ENCODE data around the gene BRCA1. TPM values are rescaled to one million over a fixed set of nuclear protein-coding genes. Genes with fewer than 3 reads are reported as not detected.

Gene BRCA1
- total RNA-seq, 1 donor from 2014 or later, result 38.9 TPM

- H3K4me1 Mint-ChIP-seq (ENCODE audit: unreplicated experiment), result peaks cover 4% of the 10 kb centered on the region
- no peak for DNase-seq (ENCODE audit: extremely low spot score, unreplicated experiment)
- no peaks in the 10 kb centered on the region for H3K9me3 Mint-ChIP-seq
- H3K36me3 Mint-ChIP-seq, result no peaks in the 10 kb centered on the region
- no peaks in the 10 kb centered on the region for H3K27me3 Mint-ChIP-seq
- TF ChIP-seq CTCF (conservative IDR thresholded peaks at IDR 0.05), result no peak
- H3K4me3 Mint-ChIP-seq, result no peak overlapping the region
- H3K27ac Mint-ChIP-seq, result no peak overlapping the region
Observed at GRCh38 chr17:43085474-43085873, 39.7 kb downstream of the BRCA1 start.

GRCh38 chr17:43079641-43080302 lies 45.4 kb downstream of the BRCA1 start:
- H3K27ac Mint-ChIP-seq, result peak overlapping the region; percentile 25
- H3K9me3 Mint-ChIP-seq, result no peaks in the 10 kb centered on the region
- H3K36me3 Mint-ChIP-seq, result no peaks in the 10 kb centered on the region
- DNase-seq (ENCODE audit: extremely low spot score, unreplicated experiment), result no peak
- H3K27me3 Mint-ChIP-seq, result no peaks in the 10 kb centered on the region
- no peaks in the 10 kb centered on the region for H3K4me1 Mint-ChIP-seq (ENCODE audit: unreplicated experiment)
- no peak overlapping the region for H3K4me3 Mint-ChIP-seq
- TF ChIP-seq CTCF (conservative IDR thresholded peaks at IDR 0.05), result no peak

- TF ChIP-seq CTCF (conservative IDR thresholded peaks at IDR 0.05), result no peak
Observed at GRCh38 chr17:43074869-43075268, 50.3 kb downstream of the BRCA1 start.

GRCh38 chr17:43070872-43071271 lies 54.3 kb downstream of the BRCA1 start:
- Mint-ChIP-seq H3K36me3 (no peaks in the 10 kb centered on the region), H3K9me3 (no peaks in the 10 kb centered on the region), H3K4me3 (no peak overlapping the region), H3K27me3 (no peaks in the 10 kb centered on the region), H3K27ac (no peak overlapping the region), H3K4me1 (ENCODE audit: unreplicated experiment) (no peaks in the 10 kb centered on the region)
- no peak for TF ChIP-seq CTCF (conservative IDR thresholded peaks at IDR 0.05)
- DNase-seq (ENCODE audit: extremely low spot score, unreplicated experiment), result no peak

More at GRCh38 chr17:43074869-43075268, 50.3 kb downstream of the BRCA1 start:
- H3K36me3 Mint-ChIP-seq, result no peaks in the 10 kb centered on the region
- no peak for DNase-seq (ENCODE audit: extremely low spot score, unreplicated experiment)
- no peaks in the 10 kb centered on the region for H3K27me3 Mint-ChIP-seq
- no peak overlapping the region for H3K27ac Mint-ChIP-seq
- H3K9me3 Mint-ChIP-seq, result no peaks in the 10 kb centered on the region
- H3K4me3 Mint-ChIP-seq, result no peak overlapping the region
- no peaks in the 10 kb centered on the region for H3K4me1 Mint-ChIP-seq (ENCODE audit: unreplicated experiment)

GRCh38 chr17:43070257-43070656 lies 54.9 kb downstream of the BRCA1 start:
- H3K9me3 Mint-ChIP-seq, result no peaks in the 10 kb centered on the region
- no peak overlapping the region for H3K4me3 Mint-ChIP-seq
- H3K27me3 Mint-ChIP-seq, result no peaks in the 10 kb centered on the region
- H3K27ac Mint-ChIP-seq, result no peak overlapping the region
- no peaks in the 10 kb centered on the region for H3K36me3 Mint-ChIP-seq
- H3K4me1 Mint-ChIP-seq (ENCODE audit: unreplicated experiment), result no peaks in the 10 kb centered on the region
- DNase-seq (ENCODE audit: extremely low spot score, unreplicated experiment), result no peak
- no peak for TF ChIP-seq CTCF (conservative IDR thresholded peaks at IDR 0.05)

All from type B pancreatic cell (in vitro differentiated cells).